HepG2 (cell line): Measurements from ENCODE around the gene TTPAL. TPM values are rescaled to one million over a fixed set of nuclear protein-coding genes. Genes with fewer than 3 reads are reported as not detected.

Experiments
- ARID2 ChIP-seq: sonication (generic); formaldehyde crosslinking; IDR thresholded peaks from 2 replicates; pipeline ENCODE4 v1.8.1; 2022; ENCODE audit warnings: mild to moderate bottlenecking, missing genetic modification reagents, borderline replicate concordance
- CCDC6 ChIP-seq: sonication (generic); formaldehyde crosslinking; IDR thresholded peaks from 2 replicates; pipeline ENCODE4 v1.8.1; 2022; ENCODE audit warnings: mild to moderate bottlenecking, missing genetic modification reagents, moderate library complexity
- CEBPG ChIP-seq: IDR thresholded peaks from 2 replicates; pipeline ENCODE4 v1.6.1; 2016
- ELF4 ChIP-seq: sonication (generic); formaldehyde crosslinking; IDR thresholded peaks from 2 replicates; pipeline ENCODE4 v1.5.0; 2020; ENCODE audit warnings: missing genetic modification reagents, mild to moderate bottlenecking, moderate library complexity, borderline replicate concordance
- ERF ChIP-seq: IDR thresholded peaks from 2 replicates; pipeline ENCODE4 v1.6.1; 2018; ENCODE audit warnings: missing biosample characterization, missing genetic modification reagents
- NFATC3 ChIP-seq: sonication (generic); formaldehyde crosslinking; IDR thresholded peaks from 2 replicates; pipeline ENCODE4 v1.5.1; 2020; ENCODE audit warnings: mild to moderate bottlenecking, missing genetic modification reagents
- REL ChIP-seq: sonication (generic); formaldehyde crosslinking; conservative IDR thresholded peaks from 2 replicates; pipeline ENCODE4 v1.8.0; 2022; ENCODE audit warnings: mild to moderate bottlenecking, missing genetic modification reagents, moderate library complexity
- TP53 ChIP-seq: sonication (generic); formaldehyde crosslinking; conservative IDR thresholded peaks from 2 replicates; pipeline ENCODE4 v1.4.0; 2020; ENCODE audit warnings: missing genetic modification reagents
- ZNF367 ChIP-seq: sonication (generic); formaldehyde crosslinking; IDR thresholded peaks from 2 replicates; pipeline ENCODE4 v1.4.0; 2020; ENCODE audit warnings: missing genetic modification reagents, borderline replicate concordance
- ZNF598 ChIP-seq: sonication (generic); formaldehyde crosslinking; IDR thresholded peaks from 2 replicates; pipeline ENCODE4 v1.5.1; 2020; ENCODE audit warnings: mild to moderate bottlenecking, missing genetic modification reagents, borderline replicate concordance
- ZNF629 ChIP-seq: sonication (generic); formaldehyde crosslinking; conservative IDR thresholded peaks from 2 replicates; pipeline ENCODE4 v1.5.0; 2020; ENCODE audit warnings: missing genetic modification reagents
- ZNF672 ChIP-seq: sonication (generic); formaldehyde crosslinking; IDR thresholded peaks from 2 replicates; pipeline ENCODE4 v1.8.1; 2022; ENCODE audit warnings: missing genetic modification reagents
- ZNF816 ChIP-seq: sonication (generic); formaldehyde crosslinking; IDR thresholded peaks from 2 replicates; pipeline ENCODE4 v1.8.0; 2022; ENCODE audit warnings: missing genetic modification reagents, mild to moderate bottlenecking, borderline replicate concordance
- polyA plus RNA-seq, 8 experiments: library from polyadenylated mRNA; depleted of rRNA in 3 of 8; stranded (reverse) in 7 of 8; unstranded in 1 of 8; fragments of >200 nt; fragmentation: Illumina TruSeq in 4 of 8; extraction: Trizol in 4 of 8; gene quantifications; 2 replicates each; pipeline versions ENCODE4 v1.2.1 to v1.2.3, GENCODE V29; 2011 to 2016; ENCODE audit warnings: low read depth in 4 of 8, missing spikeins in 1 of 8, mixed read lengths in 1 of 8; ENCODE audit not compliant: insufficient read depth in 1 of 8
- total RNA-seq, 5 experiments: library from RNA; depleted of rRNA; stranded (reverse); fragments of >200 nt; fragmentation: Illumina TruSeq; extraction: Trizol; gene quantifications; 2 replicates each; pipeline ENCODE4 v1.2.3, GENCODE V29; 2016; ENCODE audit warnings: low read depth in 1 of 5
- TF ChIP-seq, protein P1 (sequence below): sonication (generic); formaldehyde crosslinking; IDR thresholded peaks from 2 replicates; pipeline ENCODE4 v1.4.0; 2020; ENCODE audit warnings: missing genetic modification reagents, mild to moderate bottlenecking, borderline replicate concordance
- TF ChIP-seq, protein P2 (sequence below): IDR thresholded peaks from 2 replicates; pipeline ENCODE4 v1.6.1; 2016; ENCODE audit warnings: missing compliant biosample characterization, missing genetic modification reagents, borderline replicate concordance
- TF ChIP-seq, protein P3 (sequence below): sonication (generic); formaldehyde crosslinking; conservative IDR thresholded peaks from 2 replicates; pipeline ENCODE4 v1.4.0; 2020; ENCODE audit warnings: missing genetic modification reagents
- TF ChIP-seq, protein P4 (sequence below): sonication (generic); formaldehyde crosslinking; IDR thresholded peaks from 2 replicates; pipeline ENCODE4 v1.4.0; 2020; ENCODE audit warnings: missing genetic modification reagents, borderline replicate concordance
- TF ChIP-seq, protein P5 (sequence below): sonication (generic); formaldehyde crosslinking; IDR thresholded peaks from 2 replicates; pipeline ENCODE4 v1.8.1; 2023; ENCODE audit warnings: missing genetic modification reagents, inconsistent platforms, borderline replicate concordance

TTPAL gene
- total and polyA plus RNA-seq, 2 of the 13 experiments (the other 11 are each of a cell fraction or from before 2014, with no cell fraction given): 4.3 to 18.8 TPM

DNA sequence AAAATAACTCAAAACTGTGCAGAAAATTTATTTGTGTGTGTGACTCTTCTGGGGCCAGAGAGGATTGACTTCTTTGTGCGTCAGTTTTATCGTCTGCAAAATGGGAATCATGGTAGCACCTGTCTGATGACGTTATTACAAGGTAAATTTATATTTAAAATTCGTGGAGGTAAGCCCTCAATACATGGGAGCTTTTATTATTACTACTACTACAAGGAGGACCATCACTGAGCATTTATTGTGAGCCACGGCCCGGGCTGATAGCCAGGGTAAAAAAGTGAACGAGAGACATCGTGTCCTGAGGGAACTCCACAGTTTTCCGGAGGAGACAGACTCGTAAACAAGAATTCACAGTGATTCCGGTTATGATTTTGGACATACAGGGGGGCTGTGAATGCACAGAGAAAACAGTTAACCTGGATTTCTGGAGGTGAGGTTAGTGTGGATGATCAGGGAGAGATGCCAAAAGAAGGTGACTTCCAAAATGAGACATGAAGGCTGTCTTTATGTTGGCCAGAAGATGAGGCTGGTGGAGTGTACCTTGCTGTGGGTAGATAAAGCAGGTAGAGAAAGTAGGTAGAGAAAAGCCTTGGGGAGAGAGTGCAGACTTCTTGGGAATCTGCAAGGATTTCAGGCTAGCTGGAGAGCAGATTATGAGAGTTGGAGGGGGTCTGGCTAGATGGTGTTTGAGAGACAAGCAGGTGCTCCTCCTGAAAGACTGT lies 56.7 kb downstream of the TTPAL start (continued):
- TF ChIP-seq, protein P1, sequence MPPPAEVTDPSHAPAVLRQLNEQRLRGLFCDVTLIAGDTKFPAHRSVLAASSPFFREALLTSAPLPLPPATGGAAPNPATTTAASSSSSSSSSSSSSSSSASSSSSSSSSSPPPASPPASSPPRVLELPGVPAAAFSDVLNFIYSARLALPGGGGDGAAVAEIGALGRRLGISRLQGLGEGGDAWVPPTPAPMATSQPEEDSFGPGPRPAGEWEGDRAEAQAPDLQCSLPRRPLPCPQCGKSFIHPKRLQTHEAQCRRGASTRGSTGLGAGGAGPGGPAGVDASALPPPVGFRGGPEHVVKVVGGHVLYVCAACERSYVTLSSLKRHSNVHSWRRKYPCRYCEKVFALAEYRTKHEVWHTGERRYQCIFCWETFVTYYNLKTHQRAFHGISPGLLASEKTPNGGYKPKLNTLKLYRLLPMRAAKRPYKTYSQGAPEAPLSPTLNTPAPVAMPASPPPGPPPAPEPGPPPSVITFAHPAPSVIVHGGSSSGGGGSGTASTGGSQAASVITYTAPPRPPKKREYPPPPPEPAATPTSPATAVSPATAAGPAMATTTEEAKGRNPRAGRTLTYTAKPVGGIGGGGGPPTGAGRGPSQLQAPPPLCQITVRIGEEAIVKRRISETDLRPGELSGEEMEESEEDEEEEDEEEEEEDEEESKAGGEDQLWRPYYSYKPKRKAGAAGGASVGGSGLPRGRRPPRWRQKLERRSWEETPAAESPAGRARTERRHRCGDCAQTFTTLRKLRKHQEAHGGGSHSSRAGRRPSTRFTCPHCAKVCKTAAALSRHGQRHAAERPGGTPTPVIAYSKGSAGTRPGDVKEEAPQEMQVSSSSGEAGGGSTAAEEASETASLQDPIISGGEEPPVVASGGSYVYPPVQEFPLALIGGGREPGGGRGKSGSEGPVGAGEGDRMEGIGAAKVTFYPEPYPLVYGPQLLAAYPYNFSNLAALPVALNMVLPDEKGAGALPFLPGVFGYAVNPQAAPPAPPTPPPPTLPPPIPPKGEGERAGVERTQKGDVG (CRISPR knock-in tag): no peak
- TF ChIP-seq, protein P2, sequence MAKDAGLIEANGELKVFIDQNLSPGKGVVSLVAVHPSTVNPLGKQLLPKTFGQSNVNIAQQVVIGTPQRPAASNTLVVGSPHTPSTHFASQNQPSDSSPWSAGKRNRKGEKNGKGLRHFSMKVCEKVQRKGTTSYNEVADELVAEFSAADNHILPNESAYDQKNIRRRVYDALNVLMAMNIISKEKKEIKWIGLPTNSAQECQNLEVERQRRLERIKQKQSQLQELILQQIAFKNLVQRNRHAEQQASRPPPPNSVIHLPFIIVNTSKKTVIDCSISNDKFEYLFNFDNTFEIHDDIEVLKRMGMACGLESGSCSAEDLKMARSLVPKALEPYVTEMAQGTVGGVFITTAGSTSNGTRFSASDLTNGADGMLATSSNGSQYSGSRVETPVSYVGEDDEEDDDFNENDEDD (CRISPR knock-in tag): no peak
- TF ChIP-seq ARID2 (CRISPR knock-in tag) (no peak), TP53 (no peak), ZNF598 (no peak), ZNF816 (CRISPR knock-in tag) (0 out of 2 replicates have a peak, but pooled peaks have one; percentile 5), ELF4 (CRISPR knock-in tag) (0 out of 2 replicates have a peak, but pooled peaks have one; percentile 62), ERF (0 out of 2 replicates have a peak, but pooled peaks have one; percentile 3), ZNF629 (CRISPR knock-in tag) (peak; percentile 98), CCDC6 (CRISPR knock-in tag) (0 out of 2 replicates have a peak, but pooled peaks have one; percentile 12), NFATC3 (0 out of 2 replicates have a peak, but pooled peaks have one; percentile 49), REL (CRISPR knock-in tag) (no peak), CEBPG (CRISPR knock-in tag) (no peak), ZNF672 (CRISPR knock-in tag) (no peak), ZNF367 (no peak)
- TF ChIP-seq, protein P3, sequence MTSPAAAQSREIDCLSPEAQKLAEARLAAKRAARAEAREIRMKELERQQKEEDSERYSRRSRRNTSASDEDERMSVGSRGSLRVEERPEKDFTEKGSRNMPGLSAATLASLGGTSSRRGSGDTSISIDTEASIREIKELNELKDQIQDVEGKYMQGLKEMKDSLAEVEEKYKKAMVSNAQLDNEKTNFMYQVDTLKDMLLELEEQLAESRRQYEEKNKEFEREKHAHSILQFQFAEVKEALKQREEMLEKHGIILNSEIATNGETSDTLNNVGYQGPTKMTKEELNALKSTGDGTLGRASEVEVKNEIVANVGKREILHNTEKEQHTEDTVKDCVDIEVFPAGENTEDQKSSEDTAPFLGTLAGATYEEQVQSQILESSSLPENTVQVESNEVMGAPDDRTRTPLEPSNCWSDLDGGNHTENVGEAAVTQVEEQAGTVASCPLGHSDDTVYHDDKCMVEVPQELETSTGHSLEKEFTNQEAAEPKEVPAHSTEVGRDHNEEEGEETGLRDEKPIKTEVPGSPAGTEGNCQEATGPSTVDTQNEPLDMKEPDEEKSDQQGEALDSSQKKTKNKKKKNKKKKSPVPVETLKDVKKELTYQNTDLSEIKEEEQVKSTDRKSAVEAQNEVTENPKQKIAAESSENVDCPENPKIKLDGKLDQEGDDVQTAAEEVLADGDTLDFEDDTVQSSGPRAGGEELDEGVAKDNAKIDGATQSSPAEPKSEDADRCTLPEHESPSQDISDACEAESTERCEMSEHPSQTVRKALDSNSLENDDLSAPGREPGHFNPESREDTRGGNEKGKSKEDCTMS (CRISPR knock-in tag): no peak
- TF ChIP-seq, protein P4, sequence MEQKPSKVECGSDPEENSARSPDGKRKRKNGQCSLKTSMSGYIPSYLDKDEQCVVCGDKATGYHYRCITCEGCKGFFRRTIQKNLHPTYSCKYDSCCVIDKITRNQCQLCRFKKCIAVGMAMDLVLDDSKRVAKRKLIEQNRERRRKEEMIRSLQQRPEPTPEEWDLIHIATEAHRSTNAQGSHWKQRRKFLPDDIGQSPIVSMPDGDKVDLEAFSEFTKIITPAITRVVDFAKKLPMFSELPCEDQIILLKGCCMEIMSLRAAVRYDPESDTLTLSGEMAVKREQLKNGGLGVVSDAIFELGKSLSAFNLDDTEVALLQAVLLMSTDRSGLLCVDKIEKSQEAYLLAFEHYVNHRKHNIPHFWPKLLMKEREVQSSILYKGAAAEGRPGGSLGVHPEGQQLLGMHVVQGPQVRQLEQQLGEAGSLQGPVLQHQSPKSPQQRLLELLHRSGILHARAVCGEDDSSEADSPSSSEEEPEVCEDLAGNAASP: peak; percentile 1; the same call in 1 of the 2 replicates
- TF ChIP-seq, protein P5, sequence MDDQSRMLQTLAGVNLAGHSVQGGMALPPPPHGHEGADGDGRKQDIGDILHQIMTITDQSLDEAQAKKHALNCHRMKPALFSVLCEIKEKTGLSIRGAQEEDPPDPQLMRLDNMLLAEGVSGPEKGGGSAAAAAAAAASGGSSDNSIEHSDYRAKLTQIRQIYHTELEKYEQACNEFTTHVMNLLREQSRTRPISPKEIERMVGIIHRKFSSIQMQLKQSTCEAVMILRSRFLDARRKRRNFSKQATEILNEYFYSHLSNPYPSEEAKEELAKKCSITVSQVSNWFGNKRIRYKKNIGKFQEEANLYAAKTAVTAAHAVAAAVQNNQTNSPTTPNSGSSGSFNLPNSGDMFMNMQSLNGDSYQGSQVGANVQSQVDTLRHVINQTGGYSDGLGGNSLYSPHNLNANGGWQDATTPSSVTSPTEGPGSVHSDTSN (CRISPR knock-in tag): no peak
